GM12892 (cell line): ENCODE results near the gene NXF2B.
"Not testable (repeated sequence)": the region's sequence is repeated elsewhere in the genome, so short reads cannot be mapped to it uniquely, and the experiment has no call there.

Source experiments
- POLR2A ChIP-seq: IDR thresholded peaks from 2 replicates; pipeline ENCODE4 v1.6.1; 2011; ENCODE audit warnings: low read depth, low read length, control low read depth
- POLR2AphosphoS5 ChIP-seq: IDR thresholded peaks from 2 replicates; pipeline ENCODE4 v1.6.1; 2011; ENCODE audit warnings: low read depth, low read length, control low read depth

- TF ChIP-seq POLR2A, POLR2AphosphoS5: not testable (repeated sequence)
These were observed 32.0 kb upstream of the NXF2B start, which contains the start of gene TCP11X2 for GRCh38 chrX:102471762-102472220.
